Testis (tissue), 2 donors: Measurements from ENCODE around the gene OR6K2.

Experiments
- CTCF ChIP-seq, 3 experiments: fragments of 450-650 bp in 2 of 3; fragments of 200-600 bp in 1 of 3; sonication (generic) in 1 of 3; IDR thresholded peaks; one replicate each; pipeline ENCODE4 v1.5.1; 2016 to 2019; ENCODE audit warnings: antibody characterized with exemption in 3 of 3, mild to moderate bottlenecking in 2 of 3, moderate library complexity in 1 of 3
- POLR2A ChIP-seq: fragments of 450-650 bp; IDR thresholded peaks from one replicate; pipeline ENCODE4 v1.6.1; 2017; ENCODE audit warnings: antibody characterized with exemption, mild to moderate bottlenecking, moderate library complexity

GRCh38 chr1:158675563-158676323, 24.7 kb downstream of the OR6K2 start:
- no peak for TF ChIP-seq CTCF (IDR thresholded peaks at IDR 0.05)
- no peak for TF ChIP-seq POLR2A
